Prostate gland (tissue), 2 donors: Measurements from ENCODE around the gene MKRN2. TPM values are rescaled to one million over a fixed set of nuclear protein-coding genes. Genes with fewer than 3 reads are reported as not detected.

Experiments
- DNase-seq: peaks from one replicate; pipeline ENCODE4 v3.0.0-alpha.2; 2019; ENCODE audit warnings: low spot score
- H3K27ac ChIP-seq, 2 donors: fragments of 200-600 bp; sonication (generic); 2 replicates each; pipeline ENCODE4 v1.5.1; 2017 to 2019
- H3K27me3 ChIP-seq: fragments of 200-600 bp; sonication (generic); replicated peaks from 2 replicates; pipeline ENCODE4 v1.5.1; 2019; ENCODE audit not compliant: insufficient read depth
- H3K36me3 ChIP-seq, 2 donors: fragments of 200-600 bp; sonication (generic); 1 replicate in 1 of 2; 2 replicates in 1 of 2; pipeline versions ENCODE4 v1.5.1 to v1.8.1; 2017 to 2019
- H3K4me1 ChIP-seq: fragments of 200-600 bp; sonication (generic); replicated peaks from 2 replicates; pipeline ENCODE4 v1.5.1; 2019
- H3K4me3 ChIP-seq, 2 donors: fragments of 200-600 bp; sonication (generic); 2 replicates each; pipeline ENCODE4 v1.5.1; 2017 to 2019
- H3K9me3 ChIP-seq: fragments of 200-600 bp; sonication (generic); 2 replicates; pipeline ENCODE4 v1.5.1; 2017
- POLR2A ChIP-seq: fragments of 450-650 bp; IDR thresholded peaks from one replicate; pipeline ENCODE4 v1.6.1; 2016; ENCODE audit warnings: antibody characterized with exemption, mild to moderate bottlenecking
- POLR2AphosphoS5 ChIP-seq: sonication (generic); formaldehyde crosslinking; IDR thresholded peaks from one replicate; pipeline ENCODE4 v1.6.1; 2017; ENCODE audit warnings: antibody characterized with exemption
- WGBS: methylation state at CpG from one replicate; pipeline ENCODE4 v1.1.5; 2018; 5-methylcytosine and 5-hydroxymethylcytosine counted together
- intact Hi-C: fragments of 100-400 bp; cut with DNase I; formaldehyde crosslinking; loops from one replicate; pipeline ENCODE4 v1.14.2; 2022
- total RNA-seq, 2 donors: library from RNA; depleted of rRNA; stranded (reverse); fragments of >200 nt; gene quantifications; one replicate each; pipeline ENCODE4 v1.1.0, GENCODE V29; 2016
- TF ChIP-seq, protein P1 (sequence below), 4 experiments: fragments of 200-600 bp in 2 of 4; fragments of 450-650 bp in 2 of 4; sonication (generic) in 2 of 4; IDR thresholded peaks; 1 replicate in 3 of 4; 2 replicates in 1 of 4; pipeline ENCODE4 v1.5.1; 2016 to 2019; ENCODE audit warnings: antibody characterized with exemption in 4 of 4, mild to moderate bottlenecking in 2 of 4, moderate library complexity in 2 of 4

Gene MKRN2, protein sequence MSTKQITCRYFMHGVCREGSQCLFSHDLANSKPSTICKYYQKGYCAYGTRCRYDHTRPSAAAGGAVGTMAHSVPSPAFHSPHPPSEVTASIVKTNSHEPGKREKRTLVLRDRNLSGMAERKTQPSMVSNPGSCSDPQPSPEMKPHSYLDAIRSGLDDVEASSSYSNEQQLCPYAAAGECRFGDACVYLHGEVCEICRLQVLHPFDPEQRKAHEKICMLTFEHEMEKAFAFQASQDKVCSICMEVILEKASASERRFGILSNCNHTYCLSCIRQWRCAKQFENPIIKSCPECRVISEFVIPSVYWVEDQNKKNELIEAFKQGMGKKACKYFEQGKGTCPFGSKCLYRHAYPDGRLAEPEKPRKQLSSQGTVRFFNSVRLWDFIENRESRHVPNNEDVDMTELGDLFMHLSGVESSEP
- 10 to 100 TPM; 22.2 to 54.5 TPM for total RNA-seq

DNA sequence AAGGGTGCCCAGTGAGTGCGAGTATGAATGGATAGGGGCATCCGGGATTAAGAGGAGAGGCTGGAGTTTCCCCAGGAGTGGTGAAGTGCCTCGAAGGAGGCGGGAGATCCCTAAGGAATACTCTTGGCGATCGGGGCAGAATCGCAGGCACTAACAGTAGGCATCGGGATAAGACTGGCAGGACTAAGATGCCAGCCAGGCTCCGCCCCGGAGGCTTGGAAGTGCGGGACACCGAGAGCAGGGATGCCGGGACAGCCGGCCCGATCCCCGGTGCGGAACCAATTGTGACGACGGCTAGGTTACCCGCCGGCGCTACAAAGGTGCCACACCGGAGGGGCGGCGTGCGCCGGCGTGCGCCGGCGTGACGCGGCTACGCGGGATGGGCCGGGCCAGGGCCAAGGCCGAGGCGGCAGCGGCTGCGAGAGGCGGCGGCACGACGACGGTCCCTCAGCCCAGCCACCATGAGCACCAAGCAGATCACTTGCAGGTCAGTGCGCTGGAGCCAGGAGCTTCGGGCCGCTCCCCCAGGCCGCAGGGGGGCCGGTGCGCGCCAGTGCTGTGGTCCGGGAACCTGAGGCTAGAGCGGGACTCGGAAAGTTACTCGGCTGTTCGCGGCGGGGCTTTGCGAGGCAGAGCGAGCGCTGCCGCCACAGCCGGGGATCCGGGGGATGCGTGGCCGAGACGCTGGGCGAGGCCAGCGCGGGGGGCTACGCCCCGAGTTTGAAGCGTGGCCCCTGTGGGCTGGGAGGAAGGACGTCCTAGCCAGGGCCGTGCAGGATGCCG is at the start of gene MKRN2:
TSS of gene MKRN2 (plus strand) at position 398 of the 783 bp plus-strand sequence. CDS start at position 462, 64 bp downstream.
- H3K4me1 ChIP-seq: peaks cover 4% of the 10 kb centered on the region
- no peaks in the 10 kb centered on the region for H3K36me3 ChIP-seq
- peak; percentile 76 for DNase-seq
- WGBS: under 1% methylated on average over 77 of the region's 77 CpGs
- peaks cover 12% of the 10 kb centered on the region for H3K27me3 ChIP-seq
- H3K9me3 ChIP-seq: no peaks in the 10 kb centered on the region
- intact Hi-C loops: loop anchor here (5.0 to 10.0 kb wide), 3 partner anchors 70 to 278 kb away; partner anchors contain the start of gene RAF1
- H3K27ac ChIP-seq: peak within 1 kb of the TSS; percentile 90
- peak within 1 kb of the TSS; percentile 83 to 86 for H3K4me3 ChIP-seq
- TF ChIP-seq POLR2AphosphoS5: peak; percentile 85
- TF ChIP-seq POLR2A: peak; percentile 94
- TF ChIP-seq, protein P1, sequence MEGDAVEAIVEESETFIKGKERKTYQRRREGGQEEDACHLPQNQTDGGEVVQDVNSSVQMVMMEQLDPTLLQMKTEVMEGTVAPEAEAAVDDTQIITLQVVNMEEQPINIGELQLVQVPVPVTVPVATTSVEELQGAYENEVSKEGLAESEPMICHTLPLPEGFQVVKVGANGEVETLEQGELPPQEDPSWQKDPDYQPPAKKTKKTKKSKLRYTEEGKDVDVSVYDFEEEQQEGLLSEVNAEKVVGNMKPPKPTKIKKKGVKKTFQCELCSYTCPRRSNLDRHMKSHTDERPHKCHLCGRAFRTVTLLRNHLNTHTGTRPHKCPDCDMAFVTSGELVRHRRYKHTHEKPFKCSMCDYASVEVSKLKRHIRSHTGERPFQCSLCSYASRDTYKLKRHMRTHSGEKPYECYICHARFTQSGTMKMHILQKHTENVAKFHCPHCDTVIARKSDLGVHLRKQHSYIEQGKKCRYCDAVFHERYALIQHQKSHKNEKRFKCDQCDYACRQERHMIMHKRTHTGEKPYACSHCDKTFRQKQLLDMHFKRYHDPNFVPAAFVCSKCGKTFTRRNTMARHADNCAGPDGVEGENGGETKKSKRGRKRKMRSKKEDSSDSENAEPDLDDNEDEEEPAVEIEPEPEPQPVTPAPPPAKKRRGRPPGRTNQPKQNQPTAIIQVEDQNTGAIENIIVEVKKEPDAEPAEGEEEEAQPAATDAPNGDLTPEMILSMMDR (IDR thresholded peaks at IDR 0.05): peak in 1 of 4 experiments; percentile 23

DNA sequence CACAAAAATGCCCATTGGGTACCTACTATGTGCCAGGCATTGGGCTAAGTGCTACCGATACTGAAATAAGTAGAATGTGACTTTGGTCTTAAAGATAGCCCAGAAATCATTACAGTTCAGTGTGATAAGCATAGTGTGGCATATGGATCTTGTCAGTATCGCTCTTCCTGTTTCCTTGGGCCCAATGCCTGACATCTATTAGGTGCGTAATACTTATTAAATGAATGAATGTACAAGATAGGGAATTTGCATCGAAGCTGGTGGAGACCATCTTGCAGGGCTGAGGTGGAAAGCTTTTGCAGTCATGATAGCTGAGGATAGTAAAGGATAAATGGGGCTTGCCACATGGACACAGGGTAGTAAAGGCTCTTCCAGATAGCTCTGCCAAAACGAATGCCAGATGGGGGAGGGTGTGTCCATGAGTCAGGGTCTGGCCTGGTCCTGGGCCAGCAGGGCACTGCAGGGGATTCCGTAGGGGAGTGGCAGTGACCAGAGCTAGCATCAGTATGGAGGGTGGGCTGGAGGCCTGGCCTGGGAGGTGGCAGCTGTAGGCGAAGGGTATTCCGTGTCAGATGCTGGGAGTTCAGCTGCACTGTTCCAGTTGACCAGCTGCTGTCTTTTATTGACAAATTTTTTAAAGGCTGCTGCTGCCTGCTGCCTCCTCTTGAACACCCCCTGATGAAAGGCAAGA is 49.2 kb upstream of the MKRN2 start:
- 70% methylated on average over 8 of the region's 8 CpGs for WGBS
- intact Hi-C loops: no loop called here
- Histone ChIP-seq H3K27me3 (no peaks in the 10 kb centered on the region), H3K4me3 (no peak overlapping the region), H3K9me3 (no peaks in the 10 kb centered on the region), H3K36me3 (no peaks in the 10 kb centered on the region), H3K27ac (peak overlapping the region in 1 of 2 donors; percentile 27), H3K4me1 (no peaks in the 10 kb centered on the region)
- DNase-seq: no peak
- no peak for TF ChIP-seq POLR2AphosphoS5
- TF ChIP-seq, protein P1 (IDR thresholded peaks at IDR 0.05): no peak
- TF ChIP-seq POLR2A: no peak

DNA sequence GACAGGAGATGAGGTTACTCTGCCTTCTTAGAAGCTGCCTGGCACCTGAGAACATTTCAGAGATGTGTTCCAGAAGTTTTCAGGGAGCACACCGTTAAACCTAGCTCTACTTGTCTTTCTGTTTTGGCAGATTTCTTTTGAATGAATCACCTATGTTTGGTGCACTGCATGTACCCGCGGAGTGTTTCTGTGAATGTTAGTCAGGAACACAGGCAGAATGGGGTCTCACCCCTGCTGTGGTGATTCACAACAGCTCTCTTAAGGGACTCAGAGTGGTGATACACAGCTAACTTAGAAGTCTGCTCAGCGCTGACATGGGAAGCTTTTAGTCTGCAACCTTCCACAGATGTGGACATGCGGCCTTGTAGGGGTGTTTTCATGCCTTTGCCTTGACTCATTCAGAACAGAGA is 48.6 kb upstream of the MKRN2 start:
- intact Hi-C loops: no loop called here
- no peaks in the 10 kb centered on the region for H3K27me3 ChIP-seq
- H3K4me3 ChIP-seq: no peak overlapping the region
- no peak for DNase-seq
- H3K9me3 ChIP-seq: no peaks in the 10 kb centered on the region
- H3K36me3 ChIP-seq: no peaks in the 10 kb centered on the region
- peak; percentile 21 for TF ChIP-seq POLR2AphosphoS5
- no peak for TF ChIP-seq POLR2A
- 54% methylated on average over 5 of the region's 5 CpGs for WGBS
- H3K27ac ChIP-seq: peak overlapping the region in 1 of 2 donors; percentile 27
- no peaks in the 10 kb centered on the region for H3K4me1 ChIP-seq

DNA sequence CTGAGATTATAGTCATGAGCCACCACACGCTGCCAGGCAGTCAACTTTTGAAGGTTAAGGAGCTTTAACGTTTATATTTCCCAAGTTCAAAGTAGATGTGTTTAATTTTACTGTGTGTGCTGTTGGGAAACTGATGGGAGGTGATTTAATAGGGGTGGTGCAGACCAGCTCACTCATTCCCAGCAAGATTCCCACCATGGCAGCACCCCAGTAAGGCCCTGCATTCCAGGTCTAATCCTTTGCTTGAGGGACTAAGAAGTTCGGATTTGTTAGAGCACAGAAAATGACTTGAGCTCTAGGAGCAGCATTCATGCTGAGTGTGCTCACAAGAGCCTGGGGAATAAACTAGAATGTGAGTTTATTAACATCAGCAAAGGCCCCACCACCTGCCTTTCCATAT is 47.4 kb upstream of the MKRN2 start:
- no peaks in the 10 kb centered on the region for H3K4me1 ChIP-seq
- H3K4me3 ChIP-seq: no peak overlapping the region
- intact Hi-C loops: no loop called here
- H3K9me3 ChIP-seq: no peaks in the 10 kb centered on the region
- H3K36me3 ChIP-seq: no peaks in the 10 kb centered on the region
- TF ChIP-seq POLR2A (no peak), POLR2AphosphoS5 (no peak)
- TF ChIP-seq, protein P1 (IDR thresholded peaks at IDR 0.05): no peak
- no peak for DNase-seq
- 75% methylated on average over 3 of the region's 3 CpGs for WGBS
- H3K27me3 ChIP-seq: no peaks in the 10 kb centered on the region
- no peak overlapping the region for H3K27ac ChIP-seq
